A673 (cell line): ENCODE data around the gene COL20A1. TPM values are rescaled to one million over a fixed set of nuclear protein-coding genes. Genes with fewer than 3 reads are reported as not detected.

Experiments used
- BruUV-seq: library from RNA; stranded (reverse); fragments of 400-500 nt; replicated peaks from 2 replicates; lab custom pipeline; 2021; lab: Mats Ljungman, UMichigan
- CTCF ChIA-PET: fragments of 300-600 bp; sonication (Branson Sonifier 250); formaldehyde crosslinking; loops from one replicate; lab custom pipeline; 2022; ENCODE audit warnings: antibody characterized with exemption; lab: Charles Lee
- POLR2A ChIA-PET: fragments of 300-600 bp; sonication (Branson Sonifier 250); formaldehyde crosslinking; loops from one replicate; lab custom pipeline; 2022; ENCODE audit warnings: antibody characterized with exemption; ENCODE audit not compliant: low non-redundant PET; lab: Charles Lee
- DNase-seq: peaks from one replicate; pipeline ENCODE4 v3.0.0-alpha.2; 2015; ENCODE audit warnings: low spot score
- H3K27ac ChIP-seq: fragments of 200-600 bp; sonication (generic); 2 replicates; pipeline ENCODE4 v1.5.1; 2016; ENCODE audit warnings: mixed run types, low read depth, mild to moderate bottlenecking, mixed read lengths, antibody characterized with exemption, low read length; ENCODE audit not compliant: poor library complexity, severe bottlenecking
- H3K27me3 ChIP-seq: fragments of 200-600 bp; sonication (generic); replicated peaks from 2 replicates; pipeline ENCODE4 v1.6.1; 2017; ENCODE audit warnings: mixed run types, low read depth, mild to moderate bottlenecking, mixed read lengths, antibody characterized with exemption, low read length; ENCODE audit not compliant: insufficient read depth, poor library complexity
- H3K36me3 ChIP-seq: fragments of 200-600 bp; sonication (generic); 2 replicates; pipeline ENCODE4 v1.6.1; 2016; ENCODE audit warnings: mixed run types, mild to moderate bottlenecking, mixed read lengths, antibody characterized with exemption, low read length; ENCODE audit not compliant: insufficient read depth, poor library complexity, severe bottlenecking
- H3K4me1 ChIP-seq: fragments of 200-600 bp; sonication (generic); 2 replicates; pipeline ENCODE4 v1.6.1; 2017; ENCODE audit warnings: mixed run types, mild to moderate bottlenecking, mixed read lengths, antibody characterized with exemption, low read length; ENCODE audit not compliant: insufficient read depth, poor library complexity, severe bottlenecking
- H3K4me3 ChIP-seq: fragments of 200-600 bp; sonication (generic); 2 replicates; pipeline ENCODE4 v1.5.1; 2016; ENCODE audit warnings: low read depth, mixed run types, mild to moderate bottlenecking, mixed read lengths, low read length; ENCODE audit not compliant: poor library complexity, severe bottlenecking
- H3K9me3 ChIP-seq: fragments of 200-600 bp; sonication (generic); 2 replicates; pipeline ENCODE4 v1.6.1; 2016; ENCODE audit warnings: mixed run types, low read depth, mild to moderate bottlenecking, mixed read lengths, antibody characterized with exemption, low read length; ENCODE audit not compliant: poor library complexity, severe bottlenecking
- EZH2 ChIP-seq: fragments of 200-600 bp; sonication (generic); IDR thresholded peaks from 2 replicates; pipeline ENCODE4 v1.6.1; 2017; ENCODE audit warnings: borderline replicate concordance, low read depth, mild to moderate bottlenecking, mixed read lengths, antibody characterized with exemption, low read length; ENCODE audit not compliant: poor library complexity, severe bottlenecking
- intact Hi-C: fragments of 100-400 bp; cut with micrococcal nuclease; formaldehyde crosslinking; loops from one replicate; pipeline ENCODE4 v1.10.0; 2022; ENCODE audit not compliant: unreplicated experiment
- total RNA-seq: library from RNA; stranded (reverse); gene quantifications from 2 replicates; pipeline ENCODE4 v1.2.3, GENCODE V29; 2021
- TF ChIP-seq, protein P1 (sequence below): fragments of 300-800, 200-600 bp; sonication (generic); conservative IDR thresholded peaks from 2 replicates; pipeline ENCODE4 v1.5.1; 2017; ENCODE audit warnings: low read depth, mild to moderate bottlenecking, antibody characterized with exemption, low read length, moderate library complexity, mixed read lengths

Gene COL20A1
- total RNA-seq, 1 experiment from 2014 or later, result not detected

DNA sequence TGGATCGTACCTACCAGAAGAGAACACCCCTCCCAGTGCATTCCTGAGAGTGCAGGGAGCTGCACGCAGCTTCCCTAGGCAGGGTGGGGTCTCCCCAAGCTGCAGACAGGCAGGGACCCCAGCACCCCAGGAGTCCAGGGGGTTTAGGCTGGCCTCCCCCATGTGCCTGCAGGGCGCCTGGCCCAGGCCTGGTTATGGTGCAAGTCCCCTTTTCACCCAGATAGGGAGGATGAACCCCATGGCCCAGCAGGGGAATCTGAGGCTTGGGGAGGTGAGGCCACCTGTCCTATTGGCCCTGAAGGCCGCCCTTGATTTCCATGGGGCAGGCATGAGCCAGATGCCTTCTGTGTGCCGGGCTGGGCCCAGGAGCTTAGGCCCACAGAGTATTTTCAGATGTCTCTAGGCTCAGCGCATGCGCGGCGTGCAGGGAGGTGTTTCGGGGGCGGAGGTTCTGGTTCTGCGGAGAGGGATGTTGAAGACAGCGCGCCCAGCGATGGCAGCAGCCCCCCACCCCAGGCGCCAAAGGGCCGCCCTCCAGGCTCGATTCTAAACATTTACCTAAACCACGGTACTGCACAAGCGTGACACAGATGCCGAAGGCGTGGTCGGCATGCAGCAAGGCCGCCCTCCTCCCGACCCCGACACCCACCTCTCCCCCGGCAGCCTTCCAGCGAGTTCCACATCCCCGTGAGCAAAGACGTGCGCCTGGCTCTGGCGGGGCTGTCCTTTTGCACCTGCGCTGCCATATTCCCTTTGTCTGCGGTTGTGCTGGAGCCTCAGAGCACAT is 29.4 kb downstream of the COL20A1 start:
- ChIA-PET POLR2A (no interaction called here), CTCF (no interaction called here)
- H3K27me3 ChIP-seq, result no peaks in the 10 kb centered on the region
- H3K9me3 ChIP-seq, result no peaks in the 10 kb centered on the region
- BruUV-seq, result no TSS peak
- TF ChIP-seq, protein P1, sequence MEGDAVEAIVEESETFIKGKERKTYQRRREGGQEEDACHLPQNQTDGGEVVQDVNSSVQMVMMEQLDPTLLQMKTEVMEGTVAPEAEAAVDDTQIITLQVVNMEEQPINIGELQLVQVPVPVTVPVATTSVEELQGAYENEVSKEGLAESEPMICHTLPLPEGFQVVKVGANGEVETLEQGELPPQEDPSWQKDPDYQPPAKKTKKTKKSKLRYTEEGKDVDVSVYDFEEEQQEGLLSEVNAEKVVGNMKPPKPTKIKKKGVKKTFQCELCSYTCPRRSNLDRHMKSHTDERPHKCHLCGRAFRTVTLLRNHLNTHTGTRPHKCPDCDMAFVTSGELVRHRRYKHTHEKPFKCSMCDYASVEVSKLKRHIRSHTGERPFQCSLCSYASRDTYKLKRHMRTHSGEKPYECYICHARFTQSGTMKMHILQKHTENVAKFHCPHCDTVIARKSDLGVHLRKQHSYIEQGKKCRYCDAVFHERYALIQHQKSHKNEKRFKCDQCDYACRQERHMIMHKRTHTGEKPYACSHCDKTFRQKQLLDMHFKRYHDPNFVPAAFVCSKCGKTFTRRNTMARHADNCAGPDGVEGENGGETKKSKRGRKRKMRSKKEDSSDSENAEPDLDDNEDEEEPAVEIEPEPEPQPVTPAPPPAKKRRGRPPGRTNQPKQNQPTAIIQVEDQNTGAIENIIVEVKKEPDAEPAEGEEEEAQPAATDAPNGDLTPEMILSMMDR, result no peak
- TF ChIP-seq EZH2, result no peak
- no peaks in the 10 kb centered on the region for H3K36me3 ChIP-seq
- no peak for DNase-seq
- H3K4me1 ChIP-seq, result no peaks in the 10 kb centered on the region
- intact Hi-C loops, result no loop called here
- no peak overlapping the region for H3K27ac ChIP-seq
- H3K4me3 ChIP-seq, result no peak overlapping the region

DNA sequence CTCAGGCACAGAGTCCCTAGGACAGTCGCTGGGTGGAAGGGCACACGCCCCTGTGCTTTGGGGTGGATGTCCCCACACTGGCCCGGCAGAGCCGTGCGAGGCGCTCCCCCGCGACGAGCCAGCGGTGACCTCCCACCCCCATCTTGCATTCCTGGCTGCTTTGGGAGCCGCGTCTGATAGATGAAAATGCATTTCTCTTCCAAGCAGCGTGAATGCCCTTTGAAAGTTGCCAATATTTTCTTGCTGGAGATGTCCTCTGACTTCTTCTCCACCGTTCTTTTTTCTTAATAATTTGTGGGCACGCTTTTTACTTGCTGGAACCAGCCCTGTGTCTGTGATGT is 29.9 kb downstream of the COL20A1 start:
- POLR2A ChIA-PET, result no interaction called here
- Histone ChIP-seq H3K27me3 (no peaks in the 10 kb centered on the region), H3K9me3 (no peaks in the 10 kb centered on the region), H3K4me1 (no peaks in the 10 kb centered on the region), H3K36me3 (no peaks in the 10 kb centered on the region), H3K4me3 (no peak overlapping the region), H3K27ac (no peak overlapping the region)
- BruUV-seq, result no TSS peak
- CTCF ChIA-PET, result no interaction called here
- no peak for DNase-seq
- TF ChIP-seq EZH2, result no peak
- TF ChIP-seq, protein P1, result no peak
- intact Hi-C loops, result no loop called here

DNA sequence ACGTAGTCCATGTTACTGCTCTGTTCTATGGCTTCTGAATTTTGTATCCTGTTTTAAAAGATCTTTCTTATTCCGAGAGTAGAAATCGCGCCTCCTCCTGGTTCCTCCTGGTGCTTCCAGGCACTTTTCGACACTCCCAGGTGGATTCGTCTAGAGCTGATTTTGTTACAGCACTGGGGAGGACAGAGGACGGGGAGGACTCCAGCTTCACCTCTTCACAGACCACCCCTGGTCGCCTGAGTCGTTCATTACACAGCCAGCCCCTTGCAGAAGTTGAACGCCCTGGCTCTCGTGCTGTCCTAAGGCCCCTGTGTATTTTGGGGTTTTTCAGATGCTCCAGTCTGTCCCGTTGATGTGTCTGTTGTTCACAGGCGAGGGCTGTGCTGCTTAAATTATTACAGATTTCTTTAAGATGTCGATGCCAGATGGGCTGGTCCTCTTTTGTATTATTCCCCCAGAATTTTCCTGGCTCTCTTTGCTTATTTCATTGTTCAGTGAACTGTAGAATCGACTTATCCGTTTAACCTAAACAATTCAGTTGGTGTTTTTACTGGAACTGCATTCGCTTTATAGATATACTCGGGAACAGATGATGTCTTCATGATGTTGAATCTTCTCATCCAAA is 30.5 kb downstream of the COL20A1 start:
- TF ChIP-seq, protein P1, result no peak
- no peak for TF ChIP-seq EZH2
- no peak overlapping the region for H3K4me3 ChIP-seq
- ChIA-PET POLR2A (no interaction called here), CTCF (no interaction called here)
- no peak for DNase-seq
- no peaks in the 10 kb centered on the region for H3K36me3 ChIP-seq
- H3K27me3 ChIP-seq, result no peaks in the 10 kb centered on the region
- no TSS peak for BruUV-seq
- H3K27ac ChIP-seq, result no peak overlapping the region
- H3K4me1 ChIP-seq, result no peaks in the 10 kb centered on the region
- no peaks in the 10 kb centered on the region for H3K9me3 ChIP-seq
- intact Hi-C loops, result no loop called here
